ENCODE measurements around the gene MRC2.

GRCh38 chr17:62643496-62643895 is 16.0 kb downstream of the MRC2 start:
- no peak for TF ChIP-seq EP300 (IDR thresholded peaks at IDR 0.05)
- TF ChIP-seq HMGXB4 (CRISPR knock-in tag; IDR thresholded peaks at IDR 0.05; ENCODE audit: borderline replicate concordance), result no peak
- no peak for TF ChIP-seq CTCF (IDR thresholded peaks at IDR 0.05)
- TF ChIP-seq MAX (IDR thresholded peaks at IDR 0.05), result no peak
- TF ChIP-seq USF2 (IDR thresholded peaks at IDR 0.05), result no peak
- no peak for TF ChIP-seq NR3C1 (IDR thresholded peaks at IDR 0.05)
- no peak for TF ChIP-seq CHD4 (IDR thresholded peaks at IDR 0.05; ENCODE audit: borderline replicate concordance)
- no peak for TF ChIP-seq CEBPB (IDR thresholded peaks at IDR 0.05)
- TF ChIP-seq HEYL (CRISPR knock-in tag; IDR thresholded peaks at IDR 0.05), result no peak
- no peak for TF ChIP-seq HES2 (IDR thresholded peaks at IDR 0.05)
- no peak for TF ChIP-seq SREBF2 (IDR thresholded peaks at IDR 0.05)

Data from A549 (cell line).